ENCODE measurements around the gene SP5. TPM values are rescaled to one million over a fixed set of nuclear protein-coding genes. Genes with fewer than 3 reads are reported as not detected.

The SP5 gene
- total and polyA plus RNA-seq, 9 of the 15 experiments (the other 6 are each of a cell fraction or from before 2014, with no cell fraction given): 0.03 to 1.7 (median 0.16) TPM; not detected in 1

GRCh38 chr2:170740660-170741059, 25.5 kb downstream of the SP5 start (continued):
- TF ChIP-seq HNRNPLL (IDR thresholded peaks at IDR 0.05; ENCODE audit: low read depth, low read length, poor library complexity, severe bottlenecking): no peak
- TF ChIP-seq MED1 (CRISPR knock-in tag; IDR thresholded peaks at IDR 0.05; ENCODE audit: borderline replicate concordance): no peak
- no peak for TF ChIP-seq RB1 (IDR thresholded peaks at IDR 0.05; ENCODE audit: low read depth)
- no peak for TF ChIP-seq MXD1 (CRISPR knock-in tag; IDR thresholded peaks at IDR 0.05; ENCODE audit: borderline replicate concordance, poor library complexity, severe bottlenecking)
- no peak for TF ChIP-seq KLF1 (tag; IDR thresholded peaks at IDR 0.05)
- TF ChIP-seq ZNF445 (CRISPR knock-in tag; IDR thresholded peaks at IDR 0.05; ENCODE audit: low read depth): no peak
- TF ChIP-seq NFIX (CRISPR knock-in tag; IDR thresholded peaks at IDR 0.05; ENCODE audit: low read depth): no peak
- TF ChIP-seq GABPB1 (CRISPR knock-in tag; IDR thresholded peaks at IDR 0.05): no peak
- TF ChIP-seq SMAD4 (CRISPR knock-in tag; conservative IDR thresholded peaks at IDR 0.05): 0 out of 2 replicates have a peak, but pooled peaks have one; percentile 17
- TF ChIP-seq ZNF507 (tag; conservative IDR thresholded peaks at IDR 0.05): no peak
- no peak for TF ChIP-seq MITF (IDR thresholded peaks at IDR 0.05)
- TF ChIP-seq ZBTB43 (CRISPR knock-in tag; IDR thresholded peaks at IDR 0.05): no peak
- 0 out of 2 replicates have a peak, but pooled peaks have one; percentile 17 for TF ChIP-seq CREB1 (IDR thresholded peaks at IDR 0.05)
- no peak for TF ChIP-seq CREB1 (CRISPR knock-in tag; IDR thresholded peaks at IDR 0.05)
- TF ChIP-seq HNRNPUL1 (IDR thresholded peaks at IDR 0.05; ENCODE audit: low read length): no peak
- no peak for TF ChIP-seq THRAP3 (IDR thresholded peaks at IDR 0.05; ENCODE audit: borderline replicate concordance)
- TF ChIP-seq MEF2A (IDR thresholded peaks at IDR 0.05; ENCODE audit: control insufficient read depth, low read depth, low read length): no peak
- TF ChIP-seq ZNF584 (CRISPR knock-in tag; IDR thresholded peaks at IDR 0.05; ENCODE audit: low read depth): no peak
- TF ChIP-seq HMGN3 (IDR thresholded peaks at IDR 0.05; ENCODE audit: borderline replicate concordance, extremely low read depth, insufficient read length, low read depth, low read length): no peak
- TF ChIP-seq ARHGAP35 (IDR thresholded peaks at IDR 0.05; ENCODE audit: partially characterized antibody): no peak
- TF ChIP-seq SAFB (IDR thresholded peaks at IDR 0.05; ENCODE audit: borderline replicate concordance, low read depth, low read length): no peak
- TF ChIP-seq FOXO4 (CRISPR knock-in tag; IDR thresholded peaks at IDR 0.05): no peak
- TF ChIP-seq SRSF1 (IDR thresholded peaks at IDR 0.05; ENCODE audit: low read depth, low read length): no peak
- TF ChIP-seq HBP1 (CRISPR knock-in tag; IDR thresholded peaks at IDR 0.05): no peak
